GM12875 (cell line): ENCODE measurements around the gene UBR4.

ENCODE experiments used
- H3K4me3 ChIP-seq: one replicate; pipeline ENCODE4 v1.5.1; 2011; ENCODE audit warnings: low read depth, low read length, control low read depth
- CTCF ChIP-seq: IDR thresholded peaks from 2 replicates; pipeline ENCODE4 v1.5.1; 2011; ENCODE audit warnings: low read depth, mild to moderate bottlenecking, control low read depth, inconsistent platforms, low read length, moderate library complexity, borderline replicate concordance; ENCODE audit not compliant: insufficient read depth

Gene UBR4

GRCh38 chr1:19073311-19074186 is 136.5 kb downstream of the UBR4 start:
- TF ChIP-seq CTCF: no peak

DNA sequence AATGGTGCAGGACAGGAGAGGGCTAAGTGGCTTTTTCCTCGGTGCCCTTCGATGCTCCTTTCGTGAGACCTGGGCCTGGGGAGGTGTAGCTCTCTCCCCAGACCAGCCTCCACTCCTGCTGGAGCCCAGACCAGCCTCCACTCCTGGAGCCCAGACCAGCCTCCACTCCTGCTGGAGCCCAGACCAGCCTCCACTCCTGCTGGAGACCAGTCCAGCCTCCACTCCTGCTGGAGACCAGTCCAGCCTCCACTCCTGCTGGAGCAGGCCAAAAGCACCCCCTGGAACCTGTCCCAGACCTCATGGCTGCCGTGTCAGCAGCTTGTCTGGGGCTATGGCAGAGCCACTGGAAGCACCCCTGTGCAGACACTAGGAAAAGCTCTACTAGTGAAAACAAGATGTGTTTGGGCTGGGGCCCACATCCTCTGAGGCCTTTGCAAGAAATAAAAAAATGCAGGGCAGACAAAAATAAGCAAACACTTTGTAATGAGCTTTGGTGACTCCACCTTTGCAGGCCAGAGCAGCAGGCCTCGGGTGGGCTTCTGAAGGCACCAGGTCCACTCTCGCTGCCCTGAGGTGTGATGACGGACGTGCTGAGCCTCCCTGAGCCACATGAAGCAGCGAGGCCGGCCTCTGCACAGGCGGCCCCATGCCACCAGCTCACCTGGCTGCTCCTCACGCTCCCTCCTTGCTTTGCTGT is 137.6 kb downstream of the UBR4 start:
- TF ChIP-seq CTCF: no peak
- no peak overlapping the region for H3K4me3 ChIP-seq

More at GRCh38 chr1:19073311-19074186, 136.5 kb downstream of the UBR4 start:
- no peak overlapping the region for H3K4me3 ChIP-seq

- H3K4me3 ChIP-seq: no peak overlapping the region
- TF ChIP-seq CTCF: no peak
These were observed 138.3 kb downstream of the UBR4 start for GRCh38 chr1:19071674-19072281.

DNA sequence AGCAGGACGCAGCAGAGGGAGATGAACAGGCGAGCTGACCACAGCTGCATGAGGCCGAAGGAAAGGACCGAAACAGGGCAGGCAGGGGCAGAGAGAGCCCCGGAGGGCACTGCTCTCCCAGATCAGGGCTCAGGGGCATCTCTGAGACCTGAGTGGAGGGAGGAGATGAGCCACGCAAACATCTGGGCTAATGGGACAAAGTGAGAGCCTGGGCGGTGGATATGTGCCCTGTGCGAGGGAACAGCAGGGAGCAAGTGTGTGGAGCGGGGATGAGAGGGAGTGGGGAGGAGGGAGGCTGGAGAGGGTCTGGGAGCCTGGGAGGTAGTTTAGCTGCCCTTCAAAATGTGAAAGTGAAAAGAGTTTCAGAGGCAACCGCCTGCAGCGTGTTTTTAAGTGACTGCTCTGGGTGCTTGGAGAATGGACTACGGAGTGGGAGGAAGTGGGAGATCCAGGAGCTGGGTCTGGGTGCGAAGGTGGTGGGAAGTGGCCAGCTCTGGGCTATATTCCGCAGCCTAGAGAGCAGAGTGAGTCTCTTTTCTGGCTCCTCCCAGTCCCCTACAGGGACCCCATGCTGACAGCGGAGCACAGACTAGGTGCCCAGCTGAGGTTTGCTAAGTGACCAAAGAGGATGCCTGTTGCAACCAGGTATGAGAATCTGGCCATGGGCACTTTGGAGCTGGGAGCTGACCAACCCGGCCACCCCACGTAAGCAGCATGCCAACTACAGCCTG is 139.0 kb downstream of the UBR4 start:
- H3K4me3 ChIP-seq: no peak overlapping the region
- no peak for TF ChIP-seq CTCF

GRCh38 chr1:19070197-19070651 is 139.8 kb downstream of the UBR4 start:
- no peak for TF ChIP-seq CTCF
- no peak overlapping the region for H3K4me3 ChIP-seq

GRCh38 chr1:19068639-19069276 is 141.3 kb downstream of the UBR4 start:
- no peak for TF ChIP-seq CTCF
- no peak overlapping the region for H3K4me3 ChIP-seq
